ENCODE data around the gene DNAH6. TPM values are rescaled to one million over a fixed set of nuclear protein-coding genes. Genes with fewer than 3 reads are reported as not detected.

The DNAH6 gene
- total and polyA plus RNA-seq, 9 of the 15 experiments (the other 6 are each of a cell fraction or from before 2014, with no cell fraction given) = 0.01 to 0.04 (median 0.01) TPM; not detected in 5

- Histone ChIP-seq H3K9me3 (replicated peaks; ENCODE audit: control insufficient read depth, insufficient read depth, low read depth, low read length) (no peaks in the 10 kb centered on the region), H4K20me1 (replicated peaks; ENCODE audit: control insufficient read depth, insufficient read depth, low read length) (no peaks in the 10 kb centered on the region), H2AFZ (ENCODE audit: low read depth, low read length) (no peak overlapping the region), H3K27me3 (ENCODE audit: control insufficient read depth in 2 of 2, insufficient read depth in 2 of 2, low read length in 2 of 2) (no peaks in the 10 kb centered on the region), H3K4me2 (ENCODE audit: insufficient read depth, low read length) (no peak overlapping the region), H3K4me3 (no peak overlapping the region), H3K27ac (ENCODE audit: extremely low read depth, low read depth, low read length) (no peak overlapping the region), H3K9ac (ENCODE audit: insufficient read depth in 1 of 2, low read depth in 2 of 2, low read length in 2 of 2) (no peak overlapping the region), H3K79me2 (ENCODE audit: control insufficient read depth, insufficient read depth, low read length) (no peaks in the 10 kb centered on the region), H3K4me1 (replicated peaks in 1 of 2; ENCODE audit: control insufficient read depth in 2 of 2, insufficient read depth in 2 of 2, low read length in 2 of 2) (no peaks in the 10 kb centered on the region), H3K9me1 (ENCODE audit: control insufficient read depth, insufficient read depth, low read length) (no peaks in the 10 kb centered on the region), H3K36me3 (ENCODE audit: control insufficient read depth, insufficient read depth, low read length) (no peaks in the 10 kb centered on the region)
- no peak for TF ChIP-seq POLR2B (IDR thresholded peaks at IDR 0.05; ENCODE audit: low read depth, partially characterized antibody)
- no peak for TF ChIP-seq ZNF444 (CRISPR knock-in tag; IDR thresholded peaks at IDR 0.05)
- TF ChIP-seq ATF1 (CRISPR knock-in tag; IDR thresholded peaks at IDR 0.05) = no peak
- TF ChIP-seq ATF1 (tag; IDR thresholded peaks at IDR 0.05) = no peak
- no peak for TF ChIP-seq ETV5 (CRISPR knock-in tag; IDR thresholded peaks at IDR 0.05; ENCODE audit: low read depth)
- TF ChIP-seq ZNF324 (CRISPR knock-in tag; IDR thresholded peaks at IDR 0.05) = no peak
- no peak for TF ChIP-seq ZBED1 (IDR thresholded peaks at IDR 0.05)
- TF ChIP-seq BRCA1 (IDR thresholded peaks at IDR 0.05) = no peak
- no peak for TF ChIP-seq BRCA1 (CRISPR knock-in tag; IDR thresholded peaks at IDR 0.05)
- TF ChIP-seq BDP1 (IDR thresholded peaks at IDR 0.05; ENCODE audit: insufficient read depth, insufficient read length) = no peak
- no peak for TF ChIP-seq E4F1 (CRISPR knock-in tag; IDR thresholded peaks at IDR 0.05; ENCODE audit: borderline replicate concordance)
- TF ChIP-seq ZNF518B (CRISPR knock-in tag; IDR thresholded peaks at IDR 0.05) = no peak
- no peak for TF ChIP-seq MTF1 (CRISPR knock-in tag; IDR thresholded peaks at IDR 0.05; ENCODE audit: borderline replicate concordance)
- no peak for TF ChIP-seq SAFB (IDR thresholded peaks at IDR 0.05; ENCODE audit: borderline replicate concordance, low read depth, low read length)
- TF ChIP-seq IRF9 (tag; IDR thresholded peaks at IDR 0.05) = no peak
- no peak for DNase-seq (ENCODE audit: extremely low read depth in 1 of 4, low spot score in 3 of 4)
- no peak for ATAC-seq
- no TSS peak for BruUV-seq (replicated peaks)
- ChIA-PET CTCF (ENCODE audit: low intra/inter-chr PET ratio) (no interaction called here), POLR2A (interaction anchor here (1.5 kb wide), 1 partner anchor 10 kb away, joined by 4 read pairs; no protein-coding TSS in a partner anchor)
- in situ Hi-C loops (cut with MboI) = no loop called here
- FAIRE-seq = no peak
- intact Hi-C loops (cut with micrococcal nuclease) = no loop called here
These were observed 233.1 kb downstream of the DNAH6 start for GRCh38 chr2:84749442-84749841.
